ENCODE measurements around the gene DIS3L2.

The DIS3L2 gene, protein sequence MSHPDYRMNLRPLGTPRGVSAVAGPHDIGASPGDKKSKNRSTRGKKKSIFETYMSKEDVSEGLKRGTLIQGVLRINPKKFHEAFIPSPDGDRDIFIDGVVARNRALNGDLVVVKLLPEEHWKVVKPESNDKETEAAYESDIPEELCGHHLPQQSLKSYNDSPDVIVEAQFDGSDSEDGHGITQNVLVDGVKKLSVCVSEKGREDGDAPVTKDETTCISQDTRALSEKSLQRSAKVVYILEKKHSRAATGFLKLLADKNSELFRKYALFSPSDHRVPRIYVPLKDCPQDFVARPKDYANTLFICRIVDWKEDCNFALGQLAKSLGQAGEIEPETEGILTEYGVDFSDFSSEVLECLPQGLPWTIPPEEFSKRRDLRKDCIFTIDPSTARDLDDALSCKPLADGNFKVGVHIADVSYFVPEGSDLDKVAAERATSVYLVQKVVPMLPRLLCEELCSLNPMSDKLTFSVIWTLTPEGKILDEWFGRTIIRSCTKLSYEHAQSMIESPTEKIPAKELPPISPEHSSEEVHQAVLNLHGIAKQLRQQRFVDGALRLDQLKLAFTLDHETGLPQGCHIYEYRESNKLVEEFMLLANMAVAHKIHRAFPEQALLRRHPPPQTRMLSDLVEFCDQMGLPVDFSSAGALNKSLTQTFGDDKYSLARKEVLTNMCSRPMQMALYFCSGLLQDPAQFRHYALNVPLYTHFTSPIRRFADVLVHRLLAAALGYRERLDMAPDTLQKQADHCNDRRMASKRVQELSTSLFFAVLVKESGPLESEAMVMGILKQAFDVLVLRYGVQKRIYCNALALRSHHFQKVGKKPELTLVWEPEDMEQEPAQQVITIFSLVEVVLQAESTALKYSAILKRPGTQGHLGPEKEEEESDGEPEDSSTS

DNA sequence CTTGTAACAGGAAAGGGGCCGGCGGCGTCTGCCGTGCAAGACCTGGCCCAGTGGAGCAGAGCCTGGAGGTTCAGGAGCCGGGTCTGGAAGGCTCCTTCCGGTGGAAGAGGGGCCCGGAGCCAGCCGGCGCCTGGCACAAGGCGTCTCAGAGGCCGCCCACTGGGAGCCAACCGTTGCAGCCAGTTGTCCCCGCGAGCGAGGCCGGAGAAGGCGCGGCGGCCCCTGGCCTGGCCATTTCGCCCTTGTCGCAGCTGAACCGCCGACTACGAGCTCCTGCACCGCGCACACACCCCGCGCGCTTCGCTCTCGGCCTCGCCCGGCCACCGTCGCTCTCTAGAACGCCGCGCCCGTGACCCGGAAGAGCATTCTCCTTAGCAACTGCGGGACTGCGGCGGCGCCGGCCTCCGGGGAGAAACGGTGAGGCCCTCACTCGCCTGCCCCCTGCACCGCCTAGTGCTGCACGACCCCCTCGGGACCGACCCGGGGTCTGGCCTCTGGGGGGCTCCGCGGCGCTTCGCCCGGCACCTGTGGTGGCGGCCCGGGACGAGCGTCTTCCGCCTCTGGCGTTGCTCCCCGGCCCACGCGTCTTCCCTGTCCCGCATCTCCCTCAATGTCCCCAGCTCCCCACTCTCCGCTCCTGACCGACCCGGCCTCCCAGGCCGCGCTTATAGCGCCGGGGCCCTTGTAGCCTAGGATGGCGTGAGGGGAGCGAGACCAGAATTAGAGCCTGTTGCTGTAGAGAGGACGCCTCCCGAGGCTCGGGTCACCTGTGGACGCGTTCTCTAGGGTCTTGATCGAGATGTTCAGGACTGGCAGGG lies at the start of gene DIS3L2:
TSS of gene DIS3L2 (plus strand) at position 365 of the 818 bp plus-strand sequence. CDS start 53,215 bp downstream, outside the sequence.
- DNase-seq (ENCODE audit: low read depth), result peak; percentile 41

GRCh38 chr2:231914077-231914690 lies 47.3 kb upstream of the DIS3L2 start:
- no peak for DNase-seq (ENCODE audit: low read depth)

- no peak for DNase-seq (ENCODE audit: low read depth)
These were observed 44.0 kb upstream of the DIS3L2 start for GRCh38 chr2:231917280-231918066.

GRCh38 chr2:231918501-231919330 lies 42.8 kb upstream of the DIS3L2 start:
- no peak for DNase-seq (ENCODE audit: low read depth)

GRCh38 chr2:231919341-231920035 lies 42.0 kb upstream of the DIS3L2 start:
- no peak for DNase-seq (ENCODE audit: low read depth)

GRCh38 chr2:231920366-231920765 lies 41.1 kb upstream of the DIS3L2 start:
- no peak for DNase-seq (ENCODE audit: low read depth)

GRCh38 chr2:231920795-231921194 lies 40.7 kb upstream of the DIS3L2 start:
- no peak for DNase-seq (ENCODE audit: low read depth)

DNA sequence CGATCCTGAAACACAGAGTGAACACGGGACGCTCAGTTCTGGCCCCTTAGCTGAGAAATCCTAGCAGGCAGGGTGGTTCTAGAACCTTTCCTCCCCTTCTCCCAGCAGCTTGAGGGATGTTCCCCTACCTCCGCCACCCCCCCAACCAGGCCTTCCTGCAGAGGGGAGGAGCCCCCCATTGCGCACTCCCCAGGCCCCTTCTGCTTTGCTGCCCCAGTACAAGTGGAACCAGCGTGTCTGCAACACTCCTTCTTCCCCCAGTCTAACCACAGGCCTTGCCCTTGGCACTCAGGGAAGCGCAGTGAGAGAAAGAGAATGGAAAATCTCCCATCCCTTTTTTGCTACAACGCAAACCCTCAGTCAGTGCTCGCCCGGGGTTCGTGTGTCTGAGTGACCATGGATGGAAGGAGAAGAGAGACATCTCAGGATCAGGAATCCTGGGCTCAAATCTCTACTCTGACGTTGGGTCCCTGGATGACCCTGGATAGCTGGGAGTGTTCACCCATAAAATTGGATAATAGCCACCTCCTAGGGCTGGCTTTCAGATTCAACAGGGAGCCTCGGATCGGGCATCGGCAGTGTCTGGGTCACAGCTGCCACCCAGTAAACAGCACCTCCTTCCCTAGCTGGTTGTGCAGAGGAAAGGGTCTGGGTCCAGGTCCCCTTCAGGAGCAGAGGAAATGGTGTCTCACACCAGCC lies 39.1 kb upstream of the DIS3L2 start:
- no peak for DNase-seq (ENCODE audit: low read depth)

DNA sequence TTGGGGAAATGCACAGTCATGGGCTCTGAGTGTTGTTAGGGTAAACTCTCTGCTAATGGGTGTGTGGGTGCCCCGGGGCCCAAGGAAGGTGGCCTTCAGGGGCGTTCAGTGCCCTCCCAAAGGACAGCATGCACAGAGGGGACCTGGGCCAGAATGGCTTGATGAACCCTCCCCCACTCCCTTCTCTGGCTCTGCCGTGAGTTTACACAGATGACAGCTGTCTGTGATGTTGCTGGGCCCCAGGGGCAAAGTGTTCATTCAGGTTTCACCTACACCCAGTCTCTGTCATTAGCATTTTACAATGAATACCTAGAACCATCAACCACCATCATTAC lies 38.5 kb upstream of the DIS3L2 start:
- DNase-seq (ENCODE audit: low read depth), result no peak

DNA sequence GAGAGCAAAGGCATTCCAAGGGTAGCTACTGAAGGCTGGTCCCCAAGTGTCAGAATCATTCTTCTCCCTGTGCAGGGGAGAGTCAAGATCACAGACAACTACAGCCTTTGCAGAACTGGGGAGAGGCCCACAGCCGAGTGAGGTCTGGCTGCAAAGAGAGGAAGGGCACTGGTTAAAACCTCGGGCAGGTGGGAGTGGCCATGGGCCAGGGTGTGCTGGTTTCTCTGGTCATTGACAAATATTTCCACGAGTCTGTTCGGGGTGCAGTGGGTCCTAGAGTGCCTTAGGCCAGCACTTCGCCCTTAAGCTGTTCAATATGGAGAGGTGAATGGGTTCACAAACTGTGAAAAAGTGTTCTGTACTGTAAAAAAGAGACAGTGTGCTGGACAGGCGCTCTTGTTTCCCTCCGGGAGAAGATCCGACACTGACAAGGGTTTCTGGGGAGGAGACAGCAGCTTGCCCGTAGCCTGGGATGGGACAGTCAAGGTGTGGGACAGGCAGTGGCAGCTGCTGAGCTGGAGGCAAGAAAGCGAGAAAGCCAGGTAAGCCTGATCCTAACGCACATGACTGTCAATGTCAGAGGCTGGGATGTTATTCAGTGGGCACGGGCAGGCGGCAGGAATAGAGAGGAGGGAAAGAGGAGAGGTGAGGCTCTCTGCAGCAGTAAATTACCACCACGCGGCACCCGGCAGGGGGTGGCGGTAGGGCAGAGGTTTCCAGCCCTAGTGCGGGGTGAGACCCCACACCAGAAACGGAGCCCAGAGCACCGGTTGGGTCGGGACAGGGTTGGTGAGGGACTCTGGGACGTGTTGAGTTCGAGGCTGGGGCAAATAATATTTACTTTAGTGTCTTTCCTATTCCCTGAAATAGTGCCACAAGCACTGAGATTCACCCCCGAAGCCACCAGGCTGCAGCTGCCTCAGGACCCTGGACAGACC lies 37.3 kb upstream of the DIS3L2 start:
- no peak for DNase-seq (ENCODE audit: low read depth)

- no peak for DNase-seq (ENCODE audit: low read depth)
These were observed 36.6 kb upstream of the DIS3L2 start for GRCh38 chr2:231924889-231925275.

GRCh38 chr2:231925303-231926179 lies 36.0 kb upstream of the DIS3L2 start:
- DNase-seq (ENCODE audit: low read depth), result peak; percentile 76

DNA sequence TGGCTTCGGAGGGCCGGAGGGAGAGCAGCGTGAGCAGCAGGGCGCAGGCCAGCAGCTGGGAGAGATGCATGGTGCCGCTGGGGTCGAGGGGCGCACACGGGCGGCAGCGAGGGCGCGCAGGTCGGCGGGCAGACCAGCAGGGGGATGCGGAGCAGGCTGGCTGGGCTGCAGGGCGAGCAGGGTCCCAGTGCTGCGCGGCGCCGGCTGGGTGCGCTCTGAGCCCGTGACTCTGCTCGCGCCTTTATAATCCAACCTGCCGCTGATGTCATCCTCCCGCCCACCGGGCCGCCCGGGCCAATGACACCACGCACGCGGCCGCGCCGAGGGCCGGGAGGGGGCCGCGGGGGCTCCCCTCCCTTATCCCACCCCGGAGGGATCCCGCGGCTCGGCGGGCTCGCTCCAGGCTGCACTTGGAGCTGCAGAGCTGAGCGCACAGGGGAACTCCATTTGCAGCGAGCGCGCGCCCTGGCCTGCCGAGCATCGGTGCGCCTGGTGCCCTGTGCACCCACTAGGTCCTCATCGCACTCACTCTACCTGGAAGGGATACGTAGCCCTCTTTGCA lies 35.3 kb upstream of the DIS3L2 start, which contains the start of gene NPPC:
TSS of gene NPPC (minus strand) at position 217 of the 562 bp plus-strand sequence. CDS start at position 70, 147 bp downstream.
- DNase-seq (ENCODE audit: low read depth), result peak; percentile 12

GRCh38 chr2:231926761-231927565 lies 34.5 kb upstream of the DIS3L2 start:
- DNase-seq (ENCODE audit: low read depth), result no peak

DNA sequence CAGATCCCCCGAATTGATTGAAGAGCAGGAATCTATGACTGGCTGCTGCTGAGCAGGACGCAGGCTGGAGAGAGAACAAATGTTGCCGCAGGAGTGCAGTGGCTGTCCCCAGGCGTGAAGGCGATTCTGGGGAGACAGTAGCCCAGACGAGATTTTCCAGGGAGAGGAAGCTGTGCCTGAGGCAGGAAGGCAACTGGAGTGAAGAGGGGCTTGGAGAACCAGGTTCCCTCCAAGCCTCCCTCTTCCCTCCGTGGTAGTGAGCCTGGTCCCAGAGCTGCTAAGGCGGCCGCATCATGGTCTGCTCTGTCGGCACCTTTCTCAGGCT lies 34.0 kb upstream of the DIS3L2 start:
- no peak for DNase-seq (ENCODE audit: low read depth)

DNA sequence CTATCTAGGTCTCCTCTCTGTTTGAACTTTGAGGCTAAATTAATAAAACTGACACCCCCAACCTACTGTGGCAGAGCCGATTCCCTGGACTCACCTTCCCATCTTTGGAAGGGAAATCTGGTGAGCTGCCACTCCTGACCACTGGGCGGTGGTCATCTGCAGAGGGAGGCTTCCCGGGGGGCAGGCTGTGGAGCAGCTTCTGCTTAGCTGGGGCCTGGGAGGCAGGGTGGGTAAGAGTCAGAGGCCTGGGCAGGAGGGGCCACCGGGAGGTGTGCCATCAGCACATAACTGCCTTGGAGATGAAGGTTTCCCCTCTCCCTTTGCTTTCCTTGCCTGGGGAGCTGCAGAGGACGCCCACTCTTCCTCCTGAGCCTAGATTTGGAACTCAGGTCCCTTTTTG lies 33.0 kb upstream of the DIS3L2 start:
- DNase-seq (ENCODE audit: low read depth), result no peak

All from fibroblast of the conjunctiva (primary cell).